Activated naive CD4-positive, alpha-beta T cell treated with anti-CD3 and anti-CD28 coated beads for 36 hours (primary cell): Measurements from ENCODE around the gene KLRB1. TPM values are rescaled to one million over a fixed set of nuclear protein-coding genes. Genes with fewer than 3 reads are reported as not detected.
"Not testable (repeated sequence)": the region's sequence is repeated elsewhere in the genome, so short reads cannot be mapped to it uniquely, and the experiment has no call there.

Experiments
- CTCF ChIA-PET: fragments of 350-600 bp; sonication (Branson Sonifier 250); formaldehyde crosslinking; loops from one replicate; lab custom pipeline; 2021; ENCODE audit warnings: antibody characterized with exemption; lab: Charles Lee
- DNase-seq: peaks from one replicate; pipeline ENCODE4 v3.0.0-alpha.2; 2020
- H3K27ac Mint-ChIP-seq: one replicate; pipeline ENCODE4 v1.8.0; 2021; ENCODE audit warnings: mild to moderate bottlenecking, mixed read lengths
- H3K27me3 Mint-ChIP-seq: one replicate; pipeline ENCODE4 v1.8.0; 2021; ENCODE audit warnings: low read depth, mixed read lengths
- H3K36me3 Mint-ChIP-seq: one replicate; pipeline ENCODE4 v1.8.0; 2021; ENCODE audit warnings: low read depth, mixed read lengths
- H3K4me1 Mint-ChIP-seq: one replicate; pipeline ENCODE4 v1.8.0; 2021; ENCODE audit warnings: low read depth, mixed read lengths
- H3K4me3 Mint-ChIP-seq: one replicate; pipeline ENCODE4 v1.8.0; 2021; ENCODE audit warnings: mild to moderate bottlenecking, moderate library complexity, mixed read lengths
- H3K9me3 Mint-ChIP-seq: one replicate; pipeline ENCODE4 v1.8.0; 2021; ENCODE audit warnings: mixed read lengths
- intact Hi-C: fragments of 100-400 bp; cut with micrococcal nuclease; formaldehyde crosslinking; loops from one replicate; pipeline ENCODE4 v1.15.1; 2023
- total RNA-seq, 2 experiments: library from RNA; stranded (reverse); gene quantifications; one replicate each; pipeline ENCODE4 v1.2.3, GENCODE V29; 2021

The KLRB1 gene
- total RNA-seq, 2 experiments from 2014 or later, result 0.25 TPM; not detected in 1

DNA sequence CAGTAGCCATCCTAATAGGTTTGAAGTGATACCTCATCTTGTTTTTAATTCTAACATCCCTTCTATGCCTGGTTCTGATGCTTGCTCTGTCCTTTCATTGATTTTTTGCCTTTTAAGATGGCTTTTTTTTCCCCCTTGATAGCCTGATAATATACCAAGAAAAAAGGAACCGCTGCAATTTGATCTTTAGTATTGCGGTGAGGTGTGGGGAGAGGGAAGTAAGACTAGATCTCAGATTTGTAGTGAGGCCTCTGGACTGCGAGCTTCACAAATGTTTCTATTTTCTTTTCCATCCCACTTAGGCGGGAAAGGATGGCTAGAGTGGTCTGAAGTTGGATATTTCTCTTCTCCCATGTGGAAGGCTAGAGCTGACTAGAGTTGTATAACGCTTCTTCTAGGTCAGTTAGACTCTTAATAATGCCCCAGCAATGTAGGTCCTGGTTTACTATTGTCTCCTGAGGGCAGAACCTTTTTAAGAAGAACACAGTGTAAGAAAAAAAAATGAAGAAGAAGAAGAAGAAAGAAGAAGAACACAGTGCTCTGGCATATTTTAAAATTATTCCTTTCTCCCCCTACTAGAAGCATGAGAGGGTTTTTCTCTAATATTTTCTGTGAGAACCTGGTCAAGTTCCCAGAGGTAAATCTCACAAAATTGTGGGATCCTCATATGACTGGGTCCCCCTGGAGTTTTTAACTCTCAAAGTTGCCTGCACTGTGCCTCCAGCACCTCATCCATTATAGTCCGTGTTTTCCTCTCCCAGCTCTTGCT is 11.9 kb upstream of the KLRB1 start:
- Mint-ChIP-seq H3K4me1 (peaks cover 30% of the 10 kb centered on the region), H3K4me3 (no peak overlapping the region), H3K9me3 (peaks cover 2% of the 10 kb centered on the region), H3K36me3 (peaks cover 4% of the 10 kb centered on the region), H3K27me3 (no peaks in the 10 kb centered on the region), H3K27ac (no peak overlapping the region)
- intact Hi-C loops, result loop anchor here (5.0 to 10.0 kb wide), 3 partner anchors 175 to 375 kb away; no protein-coding TSS in a partner anchor
- DNase-seq, result no peak
- CTCF ChIA-PET, result no interaction called here

DNA sequence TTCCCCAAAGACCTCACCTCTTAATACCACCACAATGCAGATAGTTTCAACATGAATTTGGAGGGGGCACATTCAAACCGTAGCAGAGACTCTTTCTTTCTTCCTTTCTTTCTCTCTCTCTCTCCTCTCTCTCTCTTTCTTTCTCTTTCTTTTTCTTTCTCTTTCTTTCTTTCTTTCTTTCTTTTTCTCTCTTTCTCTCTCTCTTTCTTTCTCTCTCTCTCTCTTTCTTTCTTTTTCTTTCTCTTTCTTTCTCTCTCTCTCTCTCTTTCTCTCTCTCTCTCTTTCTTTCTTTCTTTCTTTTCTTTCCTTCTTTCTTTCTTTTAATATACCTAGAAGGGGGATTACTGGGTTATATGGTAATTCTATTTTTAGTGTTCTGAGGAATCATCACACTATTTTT is 11.2 kb upstream of the KLRB1 start:
- H3K27me3 Mint-ChIP-seq, H3K9me3 Mint-ChIP-seq, DNase-seq, H3K27ac Mint-ChIP-seq, CTCF ChIA-PET, H3K4me3 Mint-ChIP-seq, H3K36me3 Mint-ChIP-seq: not testable (repeated sequence)
- H3K4me1 Mint-ChIP-seq, result peaks cover 35% of the 10 kb centered on the region
- intact Hi-C loops, result loop anchor here (5.0 to 10.0 kb wide), 2 partner anchors 174 to 287 kb away; no protein-coding TSS in a partner anchor

DNA sequence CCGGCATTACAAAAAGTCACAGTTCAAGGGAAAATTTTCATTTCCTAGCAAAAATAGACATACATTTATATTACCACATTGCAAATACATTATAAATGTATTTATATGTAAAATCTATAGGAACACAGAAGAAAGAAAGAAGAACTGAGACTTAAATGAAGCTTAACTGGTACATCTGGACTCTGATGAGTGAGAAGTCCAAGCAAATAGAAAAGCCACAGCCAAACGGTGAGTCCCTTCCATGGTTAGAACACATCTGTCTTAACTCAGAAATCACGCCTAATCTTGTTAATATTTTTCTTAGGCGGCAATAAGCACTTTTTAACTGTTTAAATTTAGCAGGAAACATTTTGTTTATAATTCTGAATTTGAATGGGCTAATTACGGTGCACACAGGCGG is 9.4 kb upstream of the KLRB1 start:
- no peak for DNase-seq
- intact Hi-C loops, result loop anchor here (5.0 to 10.0 kb wide), 2 partner anchors 172 to 285 kb away; no protein-coding TSS in a partner anchor
- Mint-ChIP-seq H3K4me1 (peaks cover 41% of the 10 kb centered on the region), H3K36me3 (no peaks in the 10 kb centered on the region), H3K9me3 (peaks cover 1% of the 10 kb centered on the region), H3K4me3 (no peak overlapping the region), H3K27me3 (no peaks in the 10 kb centered on the region), H3K27ac (no peak overlapping the region)
- CTCF ChIA-PET, result no interaction called here

DNA sequence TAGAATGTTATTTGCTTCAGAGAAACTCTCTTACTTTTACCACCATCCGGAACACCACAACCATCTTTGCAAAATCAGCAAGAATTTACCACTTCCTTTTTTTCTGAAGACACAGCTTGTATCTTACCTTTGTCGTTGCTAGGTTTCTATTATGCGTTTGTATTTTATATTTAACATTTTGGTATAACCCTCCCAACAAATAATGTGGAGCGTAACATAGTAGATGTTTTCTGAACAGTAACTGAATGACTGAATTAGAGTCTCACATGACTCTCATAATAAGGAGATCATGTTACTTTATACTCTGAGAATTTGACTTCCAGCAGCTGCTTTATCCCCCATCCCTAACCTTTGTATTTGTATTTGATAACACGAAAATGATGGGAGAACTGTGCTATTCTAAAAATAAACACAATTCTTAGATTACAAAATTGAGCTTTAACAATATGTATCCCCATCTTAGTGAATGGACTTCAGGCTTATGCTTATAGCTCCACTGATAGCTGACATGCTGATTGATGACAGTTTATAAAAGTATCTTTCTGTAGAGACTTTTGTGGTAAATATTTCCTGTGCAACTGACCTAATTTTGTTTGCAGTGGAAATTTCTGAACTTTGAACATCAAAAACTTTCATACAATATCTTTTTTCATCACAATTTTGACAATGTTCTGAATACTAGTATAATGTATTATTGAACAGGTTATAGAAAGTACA is 7.9 kb upstream of the KLRB1 start:
- peaks cover 4% of the 10 kb centered on the region for H3K36me3 Mint-ChIP-seq
- peaks cover 1% of the 10 kb centered on the region for H3K9me3 Mint-ChIP-seq
- H3K27ac Mint-ChIP-seq, result peak overlapping the region; percentile 65
- CTCF ChIA-PET, result interaction anchor here (0.7 to 1.2 kb wide), 2 partner anchors 15 to 166 kb away, joined by 3 read pairs; no protein-coding TSS in a partner anchor
- DNase-seq, result no peak
- intact Hi-C loops, result loop anchor here (5.0 to 10.0 kb wide), 2 partner anchors 171 to 283 kb away; no protein-coding TSS in a partner anchor
- no peaks in the 10 kb centered on the region for H3K27me3 Mint-ChIP-seq
- H3K4me1 Mint-ChIP-seq, result peaks cover 54% of the 10 kb centered on the region
- peak overlapping the region; percentile 34 for H3K4me3 Mint-ChIP-seq

DNA sequence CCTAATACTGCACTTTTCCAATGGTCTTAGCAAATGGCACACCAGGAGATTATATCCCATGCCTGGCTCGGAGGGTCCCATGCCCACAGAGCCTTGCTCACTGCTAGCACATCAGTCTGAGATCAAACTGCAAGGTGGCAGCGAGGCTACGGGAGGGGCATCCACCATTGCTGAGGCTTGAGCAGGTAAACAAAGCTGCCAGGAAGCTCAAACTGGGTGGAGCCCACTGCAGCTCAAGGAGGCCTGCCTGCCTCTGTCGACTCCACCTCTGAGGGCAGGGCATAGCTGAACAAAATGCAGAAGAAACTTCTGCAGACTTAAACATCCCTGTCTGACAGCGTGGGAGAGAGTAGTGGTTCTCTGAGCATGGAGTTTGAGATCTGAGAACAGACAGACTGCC is 2.9 kb upstream of the KLRB1 start:
- CTCF ChIA-PET, result interaction anchor here (0.6 to 1.0 kb wide), 2 partner anchors 160 to 278 kb away, joined by 3 read pairs; no protein-coding TSS in a partner anchor
- H3K4me1 Mint-ChIP-seq, result peaks cover 51% of the 10 kb centered on the region
- DNase-seq, result peak; percentile 8

DNA sequence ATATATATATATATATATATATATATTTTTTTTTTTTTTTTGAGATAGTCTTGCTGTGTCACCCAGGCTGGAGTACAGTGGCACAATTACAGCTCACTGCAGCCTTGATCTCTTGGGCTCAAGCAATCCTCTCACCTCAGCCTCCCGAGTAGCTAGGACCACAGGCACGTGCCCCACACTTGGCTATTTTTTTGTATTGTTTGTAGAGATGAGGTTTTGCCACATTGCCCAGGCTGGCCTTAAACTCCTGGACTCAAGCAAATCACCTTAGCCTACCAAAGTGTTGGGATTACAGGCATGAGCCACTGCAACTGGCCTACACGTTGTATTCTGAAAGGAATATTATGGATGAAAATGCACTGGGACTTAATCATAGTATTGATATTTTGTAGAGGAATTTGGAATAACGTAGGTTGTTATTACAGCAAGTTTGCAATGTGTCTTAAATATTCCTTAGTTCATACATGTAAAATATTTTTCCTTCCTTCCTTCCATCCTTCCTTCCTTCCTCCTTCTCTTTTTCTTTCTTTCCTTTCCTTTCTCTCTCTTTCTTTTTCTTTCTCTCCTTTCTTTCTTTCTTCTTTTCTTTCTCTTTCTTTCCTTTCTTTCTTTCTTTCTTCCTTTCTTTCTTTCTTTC is 862 bp downstream of the KLRB1 start:
- no peaks in the 10 kb centered on the region for H3K27me3 Mint-ChIP-seq
- H3K9me3 Mint-ChIP-seq, result peaks cover 1% of the 10 kb centered on the region
- no peak overlapping the region for H3K27ac Mint-ChIP-seq
- peaks cover 4% of the 10 kb centered on the region for H3K36me3 Mint-ChIP-seq
- CTCF ChIA-PET, result no interaction called here
- H3K4me1 Mint-ChIP-seq, result peaks cover 29% of the 10 kb centered on the region
- no peak for DNase-seq
- intact Hi-C loops, result no loop called here
- no peak overlapping the region for H3K4me3 Mint-ChIP-seq

More for the DNA sequence above, 2.9 kb upstream of the KLRB1 start:
- H3K9me3 Mint-ChIP-seq, H3K36me3 Mint-ChIP-seq, H3K27me3 Mint-ChIP-seq, H3K4me3 Mint-ChIP-seq, H3K27ac Mint-ChIP-seq: not testable (repeated sequence)
- intact Hi-C loops, result loop anchor here (10.0 kb wide), 1 partner anchor 166 kb away; no protein-coding TSS in a partner anchor

DNA sequence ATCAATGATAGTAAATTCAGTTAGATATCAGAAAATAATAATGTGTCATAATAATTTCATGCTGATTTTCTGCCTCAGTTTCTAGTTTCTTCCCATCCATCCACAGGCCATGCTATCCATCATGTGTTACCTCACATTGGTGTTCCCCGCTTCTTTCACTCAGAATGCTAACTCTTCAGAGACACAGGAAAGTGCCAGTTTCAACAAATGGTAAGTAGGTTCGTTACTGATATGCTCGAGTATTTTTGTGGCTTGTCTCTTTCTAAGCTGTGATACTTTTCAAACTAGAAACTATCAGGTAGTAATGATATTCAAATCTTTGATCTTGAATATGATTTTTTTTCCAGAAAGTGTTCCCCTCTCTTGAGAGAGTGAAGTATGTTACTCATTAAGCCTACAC is 1.5 kb downstream of the KLRB1 start:
- H3K4me1 Mint-ChIP-seq, result peaks cover 23% of the 10 kb centered on the region
- CTCF ChIA-PET, result no interaction called here
- H3K4me3 Mint-ChIP-seq, result no peak overlapping the region
- peaks cover 1% of the 10 kb centered on the region for H3K9me3 Mint-ChIP-seq
- intact Hi-C loops, result no loop called here
- H3K36me3 Mint-ChIP-seq, result peaks cover 4% of the 10 kb centered on the region
- H3K27me3 Mint-ChIP-seq, result no peaks in the 10 kb centered on the region
- no peak overlapping the region for H3K27ac Mint-ChIP-seq
- no peak for DNase-seq

DNA sequence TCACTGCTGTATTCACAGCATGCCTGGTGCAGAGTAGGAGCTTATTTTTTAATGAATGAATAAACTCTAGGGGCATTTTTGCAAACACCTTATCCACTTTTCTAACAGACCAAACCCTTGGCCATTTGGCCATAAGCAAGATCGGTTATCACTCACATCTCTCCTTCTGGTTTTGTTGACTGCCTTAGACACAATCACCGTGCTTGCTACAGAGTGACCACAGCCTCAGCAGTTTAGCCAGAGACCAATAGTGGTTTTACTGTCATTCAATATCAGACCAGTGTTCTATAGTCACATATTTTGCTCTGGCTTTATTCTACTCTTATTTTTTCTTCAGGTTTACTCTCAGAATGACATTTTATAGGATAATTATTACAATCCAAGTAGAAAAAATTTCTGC is 2.2 kb downstream of the KLRB1 start:
- intact Hi-C loops, result no loop called here
- CTCF ChIA-PET, result no interaction called here
- Mint-ChIP-seq H3K4me3 (no peak overlapping the region), H3K4me1 (peaks cover 17% of the 10 kb centered on the region), H3K27me3 (no peaks in the 10 kb centered on the region), H3K27ac (no peak overlapping the region), H3K9me3 (peaks cover 1% of the 10 kb centered on the region), H3K36me3 (no peaks in the 10 kb centered on the region)
- DNase-seq, result no peak

DNA sequence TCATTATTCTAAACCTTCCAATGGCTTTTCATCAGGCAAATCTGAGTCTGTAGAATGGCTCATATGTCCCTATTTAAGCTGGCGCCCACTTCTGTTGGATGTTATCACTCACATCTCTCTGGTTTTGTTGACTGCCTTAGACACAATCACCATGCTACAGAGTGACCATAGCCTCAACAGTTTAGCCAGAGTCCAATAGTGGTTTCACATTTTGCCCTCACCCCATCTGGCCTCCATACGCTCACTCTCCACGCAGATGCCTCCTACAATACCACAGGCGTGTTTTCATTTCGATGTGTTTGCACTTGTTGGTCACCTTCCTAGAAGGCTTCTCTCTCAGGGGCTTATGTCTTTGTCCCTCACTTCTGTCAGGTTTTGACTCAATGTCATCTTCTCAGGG is 3.4 kb downstream of the KLRB1 start:
- H3K27me3 Mint-ChIP-seq, result no peaks in the 10 kb centered on the region
- CTCF ChIA-PET, result no interaction called here
- H3K4me3 Mint-ChIP-seq, result no peak overlapping the region
- H3K36me3 Mint-ChIP-seq, result no peaks in the 10 kb centered on the region
- H3K9me3 Mint-ChIP-seq, result no peaks in the 10 kb centered on the region
- DNase-seq, result no peak
- H3K27ac Mint-ChIP-seq, result no peak overlapping the region
- intact Hi-C loops, result no loop called here
- peaks cover 11% of the 10 kb centered on the region for H3K4me1 Mint-ChIP-seq

DNA sequence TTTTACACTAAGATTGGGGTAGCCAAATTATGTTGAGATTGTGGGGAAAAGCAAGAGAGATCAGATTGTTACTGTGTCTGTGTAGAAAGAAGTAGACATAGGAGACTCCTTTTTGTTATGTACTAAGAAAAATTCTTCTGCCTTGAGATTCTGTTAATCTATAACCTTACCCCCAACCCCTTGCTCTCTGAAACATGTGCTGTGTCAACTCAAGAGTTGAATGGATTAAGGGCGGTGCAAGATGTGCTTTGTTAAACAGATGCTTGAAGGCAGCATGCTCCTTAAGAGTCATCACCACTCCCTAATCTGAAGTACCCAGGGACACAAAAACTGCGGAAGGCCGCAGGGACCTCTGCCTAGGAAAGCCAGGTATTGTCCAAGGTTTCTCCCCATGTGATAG is 7.3 kb downstream of the KLRB1 start:
- H3K27me3 Mint-ChIP-seq, DNase-seq, H3K4me3 Mint-ChIP-seq, H3K36me3 Mint-ChIP-seq, H3K9me3 Mint-ChIP-seq, intact Hi-C loops, CTCF ChIA-PET, H3K4me1 Mint-ChIP-seq, H3K27ac Mint-ChIP-seq: not testable (repeated sequence)

DNA sequence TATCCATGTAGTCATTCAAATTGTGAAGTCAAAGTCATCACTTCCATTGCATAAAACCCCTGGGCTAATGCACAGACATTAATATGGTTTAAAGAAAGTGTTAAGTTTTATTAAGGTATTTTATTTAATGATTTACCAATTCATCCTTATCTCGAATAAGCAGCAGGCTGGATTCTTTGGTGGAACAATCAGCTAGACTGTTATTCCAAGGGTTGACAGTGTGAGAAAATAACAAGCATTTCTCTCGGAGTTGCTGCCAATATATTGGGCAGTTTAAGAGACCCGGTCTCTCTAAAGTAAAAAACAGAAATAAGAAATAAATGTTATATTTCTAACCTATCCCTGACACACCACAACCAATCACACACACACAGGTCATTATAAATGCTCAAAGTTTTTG is 9.4 kb downstream of the KLRB1 start:
- H3K4me3 Mint-ChIP-seq, result no peak overlapping the region
- CTCF ChIA-PET, result no interaction called here
- DNase-seq, result no peak

DNA sequence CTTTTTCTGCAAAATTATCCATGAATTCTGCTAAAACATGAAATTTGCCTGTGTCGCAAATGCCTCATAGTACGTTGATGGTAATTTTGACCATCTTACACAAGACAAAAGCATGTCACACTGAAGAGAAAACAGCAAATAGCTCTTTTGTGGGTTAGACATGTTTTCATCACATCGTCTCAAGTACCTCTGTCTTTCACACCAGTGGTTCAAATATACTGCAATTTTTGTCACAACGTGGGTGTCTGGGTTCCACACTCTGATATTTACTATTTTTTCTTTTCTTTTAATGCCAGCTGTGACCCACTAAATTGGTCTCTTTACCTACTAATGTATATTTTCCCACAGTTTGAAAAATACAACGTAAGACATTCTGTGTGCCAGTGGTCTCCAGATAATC is 10.4 kb downstream of the KLRB1 start:
- Mint-ChIP-seq H3K4me3 (no peak overlapping the region), H3K36me3 (no peaks in the 10 kb centered on the region), H3K27ac (no peak overlapping the region), H3K27me3 (no peaks in the 10 kb centered on the region), H3K9me3 (no peaks in the 10 kb centered on the region), H3K4me1 (no peaks in the 10 kb centered on the region)
- intact Hi-C loops, result no loop called here
- CTCF ChIA-PET, result no interaction called here
- DNase-seq, result no peak

More for the DNA sequence above, 9.4 kb downstream of the KLRB1 start:
- Mint-ChIP-seq H3K36me3 (no peaks in the 10 kb centered on the region), H3K9me3 (no peaks in the 10 kb centered on the region), H3K27ac (no peak overlapping the region), H3K27me3 (no peaks in the 10 kb centered on the region), H3K4me1 (no peaks in the 10 kb centered on the region)
- intact Hi-C loops, result no loop called here
